GM21619 (cell line): ENCODE data around the gene MTERF4.

Experiments used
- ATAC-seq: cut with Tn5 transposase; IDR thresholded peaks from one replicate; pipeline ENCODE4 v1.9.1; 2021; ENCODE audit not compliant: unreplicated experiment

MTERF4 gene, protein sequence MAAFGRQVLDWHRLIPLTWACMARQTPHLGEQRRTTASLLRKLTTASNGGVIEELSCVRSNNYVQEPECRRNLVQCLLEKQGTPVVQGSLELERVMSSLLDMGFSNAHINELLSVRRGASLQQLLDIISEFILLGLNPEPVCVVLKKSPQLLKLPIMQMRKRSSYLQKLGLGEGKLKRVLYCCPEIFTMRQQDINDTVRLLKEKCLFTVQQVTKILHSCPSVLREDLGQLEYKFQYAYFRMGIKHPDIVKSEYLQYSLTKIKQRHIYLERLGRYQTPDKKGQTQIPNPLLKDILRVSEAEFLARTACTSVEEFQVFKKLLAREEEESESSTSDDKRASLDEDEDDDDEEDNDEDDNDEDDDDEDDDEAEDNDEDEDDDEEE

GRCh38 chr2:241102239-241102803 lies at the start of gene MTERF4:
TSS of gene MTERF4 (minus strand) at chr2:241102287. CDS start at chr2:241102273, 14 bp downstream.
- peak; percentile 85 for ATAC-seq

DNA sequence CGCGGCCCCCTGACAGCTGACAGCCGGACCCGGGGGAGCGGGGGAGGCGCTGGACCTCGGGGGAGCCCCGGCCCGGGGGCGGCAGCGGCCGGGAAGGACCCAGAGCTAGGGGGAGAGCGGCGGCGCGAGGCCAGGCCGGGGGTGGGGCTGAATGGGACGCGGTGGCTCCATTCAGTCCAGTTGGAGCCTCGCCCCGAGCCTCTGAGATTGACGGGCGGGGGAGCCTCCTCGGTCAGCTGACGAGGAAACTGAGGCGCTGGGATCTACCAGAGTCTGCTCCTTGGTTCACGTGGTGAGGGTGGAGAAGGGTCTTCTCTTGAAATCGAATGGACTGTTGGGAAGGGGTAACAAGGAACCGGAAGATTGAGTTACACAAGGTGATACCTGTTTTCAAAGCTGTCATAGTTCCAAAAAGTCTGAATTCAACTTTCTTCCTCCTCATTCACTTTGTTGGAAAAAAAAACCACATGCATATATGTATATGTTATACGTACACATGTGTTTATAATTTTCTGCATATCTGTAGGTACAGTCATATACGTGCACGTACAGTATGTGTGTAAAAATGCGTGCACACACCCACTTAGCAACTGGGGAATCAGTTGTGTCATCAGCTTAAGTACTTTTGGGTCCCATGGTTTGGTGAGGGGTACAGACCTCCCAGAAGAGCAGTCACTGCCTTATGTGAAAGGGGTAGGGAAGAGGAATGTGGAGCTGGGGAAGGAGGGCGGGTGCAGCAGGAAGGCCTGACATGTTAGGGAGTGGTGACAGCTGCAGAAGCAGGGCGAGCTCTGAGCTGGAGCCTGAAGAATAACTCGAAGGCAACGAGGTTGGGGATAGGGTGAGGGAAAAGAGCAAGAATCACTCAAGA lies 48.8 kb upstream of the MTERF4 start:
- peak; percentile 16 for ATAC-seq

DNA sequence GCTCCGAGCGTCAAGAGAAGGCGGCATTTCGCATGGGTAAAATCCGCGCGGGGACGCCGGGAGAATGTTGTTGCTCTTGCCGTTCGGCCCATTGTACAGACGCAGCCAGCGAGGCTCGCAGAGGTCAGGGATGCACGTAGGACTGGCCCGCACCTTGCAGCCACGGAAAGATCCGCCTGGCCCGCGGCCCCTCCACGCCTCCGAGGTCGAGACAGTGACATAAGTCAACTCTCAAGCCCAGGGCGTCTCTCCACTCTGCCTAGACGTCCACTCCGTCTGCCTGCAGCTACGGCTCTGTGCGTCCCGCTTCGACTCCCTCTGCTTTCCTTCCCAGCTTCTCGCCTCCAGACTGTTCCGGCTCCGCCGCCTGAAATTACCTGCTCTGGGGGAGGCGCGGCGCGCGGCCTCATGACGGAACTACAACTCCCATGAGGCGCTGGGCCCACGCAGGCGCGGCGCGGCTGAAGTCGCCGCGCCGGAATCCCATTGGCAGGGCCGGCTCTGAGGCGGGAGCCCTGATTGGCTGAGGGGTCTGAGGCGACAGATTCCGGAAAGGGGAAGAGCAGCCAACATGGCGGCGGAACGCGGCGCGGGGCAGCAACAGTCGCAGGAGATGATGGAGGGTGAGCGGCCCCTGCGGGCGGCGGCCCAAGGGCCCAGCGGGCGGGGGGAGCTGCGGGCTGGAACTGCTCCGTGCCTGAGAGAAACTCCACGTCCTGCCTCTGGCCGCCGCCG lies 48.0 kb upstream of the MTERF4 start, which contains the start of gene PPP1R7:
Gene PPP1R7 (plus strand): TSS at position 543 of the 735 bp plus-strand sequence. CDS start 29 bp downstream, at position 572.
- ATAC-seq: peak; percentile 66

DNA sequence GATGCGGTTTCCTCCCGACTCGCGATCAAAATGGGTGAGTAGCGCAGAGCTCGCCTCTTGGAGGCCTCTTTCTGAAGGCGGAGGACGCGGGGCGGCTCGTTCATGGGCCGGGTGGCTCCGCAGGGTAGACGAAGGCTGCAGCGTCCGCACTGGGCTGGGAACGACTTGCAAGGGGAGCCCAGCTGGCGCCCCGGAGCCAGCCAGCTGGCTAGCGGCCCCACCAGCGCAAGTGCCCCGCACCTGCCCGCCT lies 47.5 kb upstream of the MTERF4 start:
- ATAC-seq: peak; percentile 8

DNA sequence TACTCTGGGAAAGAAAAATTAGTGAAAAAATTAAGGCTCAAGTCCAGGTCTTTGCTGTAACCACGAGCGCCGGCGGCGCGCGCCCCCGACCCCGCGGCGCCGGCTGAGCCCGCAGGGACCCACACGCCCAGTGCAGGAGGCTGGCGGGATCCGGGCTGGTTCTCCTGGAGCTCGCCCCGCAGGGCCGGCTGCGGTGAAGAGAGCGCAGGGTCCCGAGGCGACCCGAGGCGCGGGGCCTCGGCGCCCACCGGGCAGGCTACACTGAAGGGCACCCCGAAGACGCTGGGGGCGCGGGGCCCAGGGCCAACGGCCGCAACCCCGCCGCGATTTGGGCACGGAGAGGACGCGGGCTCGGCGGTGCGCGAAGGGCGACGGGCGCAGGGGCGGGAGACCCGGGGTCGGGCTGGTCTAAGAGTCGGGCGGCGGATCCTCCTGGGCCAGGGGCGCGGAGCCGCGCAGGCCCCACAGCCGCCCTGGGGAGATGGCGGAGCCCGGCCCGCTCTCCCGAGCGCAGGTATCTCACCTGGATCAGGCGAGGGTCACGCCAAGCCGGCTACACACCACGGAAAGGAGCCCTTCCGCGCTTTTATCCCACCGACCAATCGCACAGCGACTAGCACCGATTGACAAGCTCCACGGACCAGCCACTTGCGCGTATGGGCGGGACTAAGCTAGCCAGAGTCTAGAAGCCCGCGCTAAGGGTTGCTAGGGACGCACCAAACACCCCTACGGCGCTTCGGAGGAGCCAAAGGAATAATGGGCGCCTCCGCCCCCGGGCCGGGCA lies 47.0 kb upstream of the MTERF4 start, which contains the start of gene PASK:
Gene PASK (minus strand): TSS at position 582 of the 784 bp plus-strand sequence. CDS start 6,440 bp downstream, outside the sequence.
- ATAC-seq: peak; percentile 76

- ATAC-seq: no peak
Measured at GRCh38 chr2:241148239-241148638, 46.2 kb upstream of the MTERF4 start.

DNA sequence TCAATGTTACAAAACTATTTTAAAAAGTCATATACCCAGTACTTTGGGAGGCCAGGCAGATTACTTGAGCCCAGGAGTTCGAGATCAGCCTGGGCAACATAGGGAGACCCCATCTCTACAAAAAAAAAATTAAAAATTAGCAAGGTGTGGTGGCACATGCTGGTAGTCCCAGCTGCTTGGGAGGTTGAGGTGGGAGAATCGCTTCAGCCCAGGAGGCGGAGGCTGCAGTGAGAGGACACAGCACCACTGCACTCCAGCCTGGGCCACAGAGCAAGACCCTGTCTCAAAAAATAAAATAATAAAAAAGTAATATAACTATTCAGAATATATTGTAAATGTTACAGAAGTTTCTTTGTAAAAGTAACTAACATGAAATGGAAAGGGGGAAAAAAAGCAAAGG lies 45.2 kb upstream of the MTERF4 start:
- no peak for ATAC-seq

DNA sequence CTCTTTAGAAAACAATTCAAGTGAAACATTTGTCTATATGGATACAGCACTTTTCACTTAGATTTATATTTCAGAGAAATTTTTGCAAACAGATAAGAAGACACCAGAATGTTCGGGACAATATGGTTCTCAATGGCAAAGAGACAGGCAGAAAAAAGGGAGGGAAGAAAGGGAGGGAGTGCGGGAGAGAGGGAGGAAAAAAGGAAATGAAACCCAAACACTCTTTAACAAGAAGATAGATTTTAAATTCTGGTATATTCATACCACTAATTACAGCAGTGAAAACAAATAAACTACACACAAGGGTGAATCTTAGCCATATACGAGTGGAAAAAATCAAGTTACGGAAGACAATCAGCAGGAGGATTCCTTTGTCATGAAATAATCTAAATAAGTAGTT lies 44.2 kb upstream of the MTERF4 start:
- ATAC-seq: no peak

- no peak for ATAC-seq
Measured at GRCh38 chr2:241142593-241142992, 40.5 kb upstream of the MTERF4 start.

DNA sequence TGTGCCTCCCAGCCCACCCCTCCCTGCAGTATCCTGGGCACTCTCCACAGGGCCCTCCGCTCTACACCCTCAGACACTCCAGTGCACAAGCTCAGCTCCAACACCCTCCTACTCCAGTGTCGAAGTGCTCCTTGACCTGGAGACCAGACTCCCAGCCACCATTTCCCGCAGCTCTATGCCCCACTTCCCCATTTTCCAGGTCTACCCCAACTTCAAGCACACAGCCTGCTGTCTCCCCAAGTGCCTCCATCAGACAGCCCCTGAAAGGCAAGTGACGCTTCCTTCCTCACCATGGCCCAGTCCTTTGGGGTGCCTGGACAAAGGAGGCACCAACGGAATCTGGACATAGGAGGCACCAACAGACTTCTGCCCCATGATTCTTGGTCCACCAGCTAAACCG lies 40.0 kb upstream of the MTERF4 start:
- no peak for ATAC-seq

- no peak for ATAC-seq
Measured at GRCh38 chr2:241141214-241141770, 39.2 kb upstream of the MTERF4 start.

DNA sequence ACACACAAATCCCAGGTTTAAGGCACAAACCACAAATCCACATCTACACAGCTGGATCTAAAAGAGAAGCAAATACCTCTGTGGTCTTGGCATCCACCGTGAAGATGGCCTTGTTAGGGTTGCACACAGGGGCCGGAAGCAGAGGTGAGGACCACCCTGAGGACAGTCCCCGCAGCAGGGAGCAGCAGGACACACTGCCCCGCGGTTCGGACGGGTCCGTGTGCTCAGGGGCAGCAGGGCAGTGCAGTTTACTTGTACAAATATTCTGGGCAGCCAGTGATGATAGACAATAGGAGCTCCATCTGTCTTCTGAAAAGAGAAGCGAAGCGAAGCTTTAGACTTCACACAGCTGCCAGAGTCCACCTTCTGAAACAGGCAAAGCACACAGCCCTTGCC lies 38.4 kb upstream of the MTERF4 start:
- ATAC-seq: no peak

DNA sequence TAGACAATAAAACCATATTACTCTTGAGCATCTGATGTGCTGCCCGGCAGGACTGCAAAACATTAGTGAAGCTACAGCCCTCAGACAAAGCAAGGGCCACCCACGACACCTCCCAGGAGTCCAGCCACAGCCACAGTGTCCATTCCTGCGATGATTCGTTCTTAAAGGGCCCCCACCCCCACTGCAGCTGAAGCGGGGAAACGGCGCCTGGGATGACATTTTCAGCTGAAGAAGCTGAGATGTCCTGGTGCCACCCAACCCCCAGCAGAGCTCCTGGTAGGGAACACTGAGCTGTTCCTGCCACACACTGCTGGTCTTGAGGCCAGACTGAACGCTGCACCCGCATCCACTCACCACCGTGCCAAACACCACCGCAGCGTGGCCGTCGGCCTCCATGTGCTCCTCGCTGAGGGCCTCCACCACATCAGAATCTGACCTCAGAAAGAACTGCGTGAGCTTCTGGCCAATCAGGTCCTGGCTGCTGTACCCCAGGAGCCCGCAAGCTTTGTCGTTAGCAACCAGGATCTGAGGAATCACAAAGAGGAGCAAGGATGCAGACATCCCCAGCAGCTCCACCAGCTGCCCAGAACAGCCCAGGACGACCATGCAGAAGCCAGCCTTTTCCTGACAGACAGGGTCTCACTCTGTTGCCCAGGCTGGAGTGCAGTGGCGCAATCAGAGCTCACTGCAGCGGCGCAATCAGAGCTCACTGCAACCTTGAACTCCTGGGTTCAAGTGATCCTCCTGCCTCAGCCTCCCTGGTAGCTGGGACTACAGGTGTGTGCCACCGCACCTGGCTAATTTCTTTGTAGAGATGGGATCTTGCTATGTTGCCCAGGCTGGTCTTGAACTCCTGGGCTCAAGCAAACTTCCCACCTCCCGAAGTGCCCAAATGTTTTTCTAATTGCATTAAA lies 37.7 kb upstream of the MTERF4 start:
- ATAC-seq: no peak

GRCh38 chr2:241138471-241138870 lies 36.4 kb upstream of the MTERF4 start:
- no peak for ATAC-seq

DNA sequence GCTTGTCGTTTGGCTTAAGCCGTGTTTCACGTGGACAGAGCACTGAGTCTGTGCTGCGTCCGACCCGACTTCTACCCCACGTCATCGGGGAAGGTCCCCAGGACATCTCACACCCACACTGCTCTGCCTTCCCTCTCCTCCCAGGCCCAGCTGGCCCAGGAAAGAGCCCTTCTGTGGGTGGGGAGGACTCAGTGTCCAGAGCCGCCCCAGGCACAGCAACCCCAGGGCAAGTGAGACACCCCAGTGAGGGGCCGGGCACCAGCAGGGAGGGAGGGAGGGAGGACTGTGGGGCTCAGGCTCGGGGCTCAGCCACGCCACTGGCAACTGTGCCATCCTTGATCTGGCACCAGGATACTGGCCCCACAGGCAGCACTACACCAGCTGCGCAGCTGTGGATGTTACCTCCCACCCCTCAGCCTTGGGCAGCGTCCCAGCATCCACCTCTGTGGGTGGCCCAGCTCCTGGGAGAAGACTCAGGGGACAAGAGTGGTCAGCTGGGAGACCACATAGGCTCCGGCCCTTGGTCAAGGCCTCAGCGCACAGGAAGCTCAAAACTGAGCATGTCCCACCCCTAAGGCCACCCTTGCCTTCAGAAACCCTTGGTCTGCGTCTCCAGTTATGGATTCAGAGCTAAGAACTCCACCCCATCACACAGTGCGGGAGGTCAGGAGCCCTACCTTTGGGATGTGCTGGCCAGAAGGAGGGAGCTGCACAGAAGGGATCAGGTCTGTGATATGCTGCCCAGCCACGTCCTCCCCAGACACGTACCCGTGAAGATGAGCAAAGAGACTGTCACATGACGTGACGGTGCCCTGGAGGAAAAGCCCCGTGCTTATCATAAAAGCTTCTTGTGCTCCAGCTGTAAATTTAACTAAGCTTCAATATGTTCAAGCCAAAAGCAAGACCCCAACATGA lies 35.4 kb upstream of the MTERF4 start:
- no peak for ATAC-seq

- no peak for ATAC-seq
Measured at GRCh38 chr2:241136661-241137260, 34.7 kb upstream of the MTERF4 start.

DNA sequence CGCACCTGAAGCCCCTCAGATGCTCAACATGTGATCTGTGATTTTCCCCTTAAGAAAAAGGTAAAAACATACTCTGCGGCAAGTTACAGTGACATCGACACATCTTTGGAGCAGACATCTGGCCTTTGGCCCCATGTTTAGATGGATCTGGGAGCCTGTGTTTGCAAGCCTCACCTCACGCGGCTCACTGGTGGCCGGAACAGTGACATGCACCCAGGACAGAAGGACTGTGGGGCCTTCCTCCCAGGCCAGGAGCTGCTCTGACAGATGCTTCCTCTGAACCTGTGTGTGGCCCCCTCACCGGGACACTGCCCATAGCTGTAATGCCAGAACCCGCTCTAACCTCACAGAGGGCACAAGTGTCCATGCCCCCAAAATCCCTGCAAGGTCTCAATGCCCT lies 34.1 kb upstream of the MTERF4 start:
- ATAC-seq: no peak
